Mesendoderm (in vitro differentiated cells): ENCODE results near the gene SYNGR2.

Experiments
- DNase-seq: peaks from one replicate; pipeline ENCODE4 v3.0.0; 2013
- H2AK5ac ChIP-seq: 2 replicates; pipeline ENCODE4 v1.6.1; 2013; ENCODE audit warnings: low read length, inconsistent platforms
- H2BK120ac ChIP-seq: 2 replicates; pipeline ENCODE4 v1.6.1; 2013; ENCODE audit warnings: low read depth, mild to moderate bottlenecking, low read length, moderate library complexity, mixed read lengths
- H2BK15ac ChIP-seq: replicated peaks from 2 replicates; pipeline ENCODE4 v1.6.1; 2013; ENCODE audit warnings: low read depth, mild to moderate bottlenecking, moderate library complexity
- H2BK5ac ChIP-seq: 2 replicates; pipeline ENCODE4 v1.6.1; 2013; ENCODE audit warnings: low read length, inconsistent platforms
- H3K18ac ChIP-seq: 2 replicates; pipeline ENCODE4 v1.6.1; 2013; ENCODE audit warnings: mild to moderate bottlenecking, low read length, mixed read lengths
- H3K23ac ChIP-seq: one replicate; pipeline ENCODE4 v1.6.1; 2013; ENCODE audit warnings: low read length
- H3K27ac ChIP-seq: 2 replicates; pipeline ENCODE4 v1.5.1; 2013; ENCODE audit warnings: low read depth, mild to moderate bottlenecking, inconsistent platforms, low read length, moderate library complexity
- H3K27me3 ChIP-seq: 2 replicates; pipeline ENCODE4 v1.6.1; 2013; ENCODE audit warnings: low read length, control low read depth, mild to moderate bottlenecking, inconsistent platforms; ENCODE audit not compliant: insufficient read depth, poor library complexity
- H3K36me3 ChIP-seq: 2 replicates; pipeline ENCODE4 v1.6.1; 2013; ENCODE audit warnings: low read length, inconsistent platforms; ENCODE audit not compliant: control insufficient read depth, insufficient read depth
- H3K4ac ChIP-seq: one replicate; pipeline ENCODE4 v1.6.1; 2013; ENCODE audit warnings: low read depth, mild to moderate bottlenecking, low read length, moderate library complexity
- H3K4me1 ChIP-seq: 2 replicates; pipeline ENCODE4 v1.6.1; 2013; ENCODE audit warnings: low read depth, low read length, inconsistent platforms; ENCODE audit not compliant: control insufficient read depth
- H3K4me2 ChIP-seq: 2 replicates; pipeline ENCODE4 v1.6.1; 2013; ENCODE audit warnings: low read length
- H3K4me3 ChIP-seq: 2 replicates; pipeline ENCODE4 v1.5.1; 2013; ENCODE audit warnings: mild to moderate bottlenecking, low read length
- H3K56ac ChIP-seq: one replicate; pipeline ENCODE4 v1.6.1; 2013; ENCODE audit warnings: low read length
- H3K79me1 ChIP-seq: 2 replicates; pipeline ENCODE4 v1.6.1; 2013; ENCODE audit warnings: low read length, inconsistent platforms
- H3K79me2 ChIP-seq: 2 replicates; pipeline ENCODE4 v1.6.1; 2013; ENCODE audit warnings: mild to moderate bottlenecking, low read length; ENCODE audit not compliant: control insufficient read depth, insufficient read depth
- H3K9ac ChIP-seq: 2 replicates; pipeline ENCODE4 v1.6.1; 2013; ENCODE audit warnings: low read length, inconsistent platforms
- H4K5ac ChIP-seq: one replicate; pipeline ENCODE4 v1.6.1; 2013; ENCODE audit warnings: low read length
- H4K8ac ChIP-seq: one replicate; pipeline ENCODE4 v1.6.1; 2013; ENCODE audit warnings: low read depth, mild to moderate bottlenecking, control low read depth, low read length, moderate library complexity
- WGBS: extraction: QIAGEN DNeasy Blood & Tissue Kit; methylation state at CpG from one replicate; pipeline ENCODE4 v1.1.7; 2013; ENCODE audit warnings: low lambda C conversion rate, missing lambda C conversion rate; ENCODE audit not compliant: insufficient coverage; ENCODE audit errors: extremely low coverage; 5-methylcytosine and 5-hydroxymethylcytosine counted together

Gene SYNGR2

DNA sequence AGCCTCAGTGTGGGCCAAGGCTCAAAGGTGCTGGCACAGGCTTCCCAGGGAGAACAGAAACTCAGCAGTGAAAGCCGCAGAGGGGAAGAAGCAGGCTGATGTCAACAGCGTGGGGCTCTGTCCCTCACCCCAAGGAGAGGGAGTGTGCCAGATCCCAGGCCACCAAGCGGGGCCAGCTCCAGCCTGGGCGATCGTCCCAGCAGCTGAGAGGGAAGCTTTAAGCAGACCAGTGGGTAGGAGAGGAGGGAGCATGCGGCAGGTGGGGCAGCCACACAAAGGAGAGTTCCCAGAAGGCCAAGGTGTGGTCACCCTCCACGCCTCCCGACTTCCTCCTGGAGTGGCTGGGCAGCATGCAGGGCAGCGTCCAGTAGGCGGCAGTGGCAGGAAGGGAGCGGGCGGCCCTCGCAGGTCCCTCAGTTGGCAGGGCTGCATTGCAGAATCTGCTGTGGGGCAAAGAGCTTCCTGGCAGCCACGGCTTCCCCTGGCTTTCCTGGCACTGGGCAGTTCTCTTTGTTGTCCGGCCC is 6.0 kb downstream of the SYNGR2 start:
- H3K36me3 ChIP-seq, result peaks cover 15% of the 10 kb centered on the region
- no peak overlapping the region for H3K18ac ChIP-seq

GRCh38 chr17:78174870-78175642 is 6.7 kb downstream of the SYNGR2 start:
- Histone ChIP-seq H3K4ac (no peak overlapping the region), H3K4me3 (no peak overlapping the region), H3K23ac (no peak overlapping the region), H3K79me2 (no peaks in the 10 kb centered on the region), H3K36me3 (peaks cover 19% of the 10 kb centered on the region), H3K4me1 (peaks cover 2% of the 10 kb centered on the region), H2BK120ac (no peak overlapping the region), H3K4me2 (no peak overlapping the region), H3K56ac (no peak overlapping the region), H3K79me1 (no peaks in the 10 kb centered on the region), H4K8ac (no peak overlapping the region), H2BK5ac (no peak overlapping the region), H3K27me3 (no peaks in the 10 kb centered on the region), H3K27ac (no peak overlapping the region), H3K18ac (no peak overlapping the region), H4K5ac (no peak overlapping the region), H2BK15ac (no peak overlapping the region), H3K9ac (no peak overlapping the region), H2AK5ac (no peak overlapping the region)
- WGBS, result no CpG with 5 or more reads among the region's 28 CpGs
- DNase-seq, result peak; percentile 58

More for the DNA sequence above, 6.0 kb downstream of the SYNGR2 start:
- no peaks in the 10 kb centered on the region for H3K27me3 ChIP-seq
- H3K4me2 ChIP-seq, result no peak overlapping the region
- no peak overlapping the region for H2BK5ac ChIP-seq
- H2AK5ac ChIP-seq, result no peak overlapping the region
- no peak overlapping the region for H3K27ac ChIP-seq
- no peak overlapping the region for H2BK120ac ChIP-seq
- H3K56ac ChIP-seq, result no peak overlapping the region
- no peaks in the 10 kb centered on the region for H3K79me1 ChIP-seq
- no peak overlapping the region for H4K8ac ChIP-seq
- H3K79me2 ChIP-seq, result no peaks in the 10 kb centered on the region
- H4K5ac ChIP-seq, result no peak overlapping the region
- no peak for DNase-seq
- H3K9ac ChIP-seq, result no peak overlapping the region
- WGBS, result no CpG with 5 or more reads among the region's 15 CpGs
- H3K4me1 ChIP-seq, result peaks cover 2% of the 10 kb centered on the region
- no peak overlapping the region for H3K4me3 ChIP-seq
- no peak overlapping the region for H3K23ac ChIP-seq
- H2BK15ac ChIP-seq, result no peak overlapping the region
- H3K4ac ChIP-seq, result no peak overlapping the region

GRCh38 chr17:78175643-78175981 is 7.2 kb downstream of the SYNGR2 start:
- Histone ChIP-seq H3K27me3 (no peaks in the 10 kb centered on the region), H3K36me3 (peaks cover 21% of the 10 kb centered on the region), H3K4me1 (peaks cover 2% of the 10 kb centered on the region), H3K4me3 (no peak overlapping the region), H4K5ac (no peak overlapping the region), H3K56ac (no peak overlapping the region), H3K4ac (no peak overlapping the region), H3K79me1 (no peaks in the 10 kb centered on the region), H4K8ac (no peak overlapping the region), H2BK5ac (no peak overlapping the region), H3K9ac (no peak overlapping the region), H3K18ac (no peak overlapping the region), H3K27ac (no peak overlapping the region), H2BK120ac (no peak overlapping the region), H2AK5ac (no peak overlapping the region), H3K4me2 (no peak overlapping the region), H2BK15ac (no peak overlapping the region), H3K79me2 (no peaks in the 10 kb centered on the region), H3K23ac (no peak overlapping the region)
- DNase-seq, result no peak
- WGBS, result no CpG with 5 or more reads among the region's 14 CpGs

GRCh38 chr17:78176548-78177025 is 8.2 kb downstream of the SYNGR2 start:
- Histone ChIP-seq H3K79me1 (no peaks in the 10 kb centered on the region), H3K18ac (no peak overlapping the region), H3K4me2 (no peak overlapping the region), H3K27ac (no peak overlapping the region), H2AK5ac (no peak overlapping the region), H3K9ac (no peak overlapping the region), H3K56ac (no peak overlapping the region), H2BK5ac (no peak overlapping the region), H3K4ac (no peak overlapping the region), H3K4me1 (peaks cover 2% of the 10 kb centered on the region), H2BK120ac (no peak overlapping the region), H3K23ac (no peak overlapping the region), H4K5ac (no peak overlapping the region), H3K36me3 (peaks cover 21% of the 10 kb centered on the region), H3K27me3 (no peaks in the 10 kb centered on the region), H3K79me2 (no peaks in the 10 kb centered on the region), H4K8ac (no peak overlapping the region), H2BK15ac (no peak overlapping the region), H3K4me3 (no peak overlapping the region)
- WGBS, result no CpG with 5 or more reads among the region's 14 CpGs
- DNase-seq, result peak; percentile 79

DNA sequence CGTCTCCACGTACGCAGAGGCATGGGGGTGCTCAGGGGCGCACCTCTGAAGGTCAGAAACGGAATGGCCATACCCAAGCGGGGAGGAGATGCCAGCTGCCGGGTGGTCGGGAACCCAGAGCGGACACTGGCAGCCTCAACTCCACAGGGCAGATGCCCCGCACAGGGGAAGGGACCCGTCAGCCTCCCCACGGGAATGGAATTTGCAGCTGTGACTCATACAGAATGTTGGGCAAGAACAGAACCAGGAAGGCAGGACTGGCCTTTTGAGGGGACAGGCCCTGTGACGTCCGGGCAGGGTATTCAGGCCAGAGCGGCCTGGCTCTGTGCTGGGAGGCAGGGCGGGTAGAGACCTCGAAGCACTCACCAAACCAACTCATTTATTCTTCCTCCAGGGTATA is 11.0 kb downstream of the SYNGR2 start:
- Histone ChIP-seq H3K23ac (no peak overlapping the region), H3K36me3 (peaks cover 23% of the 10 kb centered on the region)

More for the DNA sequence above, 11.0 kb downstream of the SYNGR2 start:
- H3K9ac ChIP-seq, result no peak overlapping the region
- peaks cover 7% of the 10 kb centered on the region for H3K79me2 ChIP-seq
- peaks cover 4% of the 10 kb centered on the region for H3K79me1 ChIP-seq
- no peaks in the 10 kb centered on the region for H3K4me1 ChIP-seq
- H4K8ac ChIP-seq, result no peak overlapping the region
- H3K18ac ChIP-seq, result no peak overlapping the region
- H3K4me2 ChIP-seq, result no peak overlapping the region
- H2AK5ac ChIP-seq, result no peak overlapping the region
- DNase-seq, result no peak
- H2BK120ac ChIP-seq, result no peak overlapping the region
- no peak overlapping the region for H3K4ac ChIP-seq
- WGBS, result no CpG with 5 or more reads among the region's 17 CpGs
- no peak overlapping the region for H2BK15ac ChIP-seq
- no peak overlapping the region for H3K56ac ChIP-seq
- no peak overlapping the region for H2BK5ac ChIP-seq
- no peak overlapping the region for H3K4me3 ChIP-seq
- no peak overlapping the region for H3K27ac ChIP-seq
- H4K5ac ChIP-seq, result no peak overlapping the region
- H3K27me3 ChIP-seq, result no peaks in the 10 kb centered on the region
